Body of pancreas (tissue), 4 donors: ENCODE measurements around the gene VTI1A.

Source experiments
- POLR2A ChIP-seq, 3 donors: fragments of 450-650 bp; IDR thresholded peaks; one replicate each; pipeline ENCODE4 v1.6.1; 2016; ENCODE audit warnings: antibody characterized with exemption in 3 of 3, mild to moderate bottlenecking in 2 of 3
- TF ChIP-seq, protein P1 (sequence below), 7 experiments: fragments of 450-650 bp in 4 of 7; fragments of 200-600 bp in 3 of 7; sonication (generic) in 3 of 7; IDR thresholded peaks; one replicate each; pipeline ENCODE4 v1.5.1; 2016 to 2019; ENCODE audit warnings: antibody characterized with exemption in 7 of 7

DNA sequence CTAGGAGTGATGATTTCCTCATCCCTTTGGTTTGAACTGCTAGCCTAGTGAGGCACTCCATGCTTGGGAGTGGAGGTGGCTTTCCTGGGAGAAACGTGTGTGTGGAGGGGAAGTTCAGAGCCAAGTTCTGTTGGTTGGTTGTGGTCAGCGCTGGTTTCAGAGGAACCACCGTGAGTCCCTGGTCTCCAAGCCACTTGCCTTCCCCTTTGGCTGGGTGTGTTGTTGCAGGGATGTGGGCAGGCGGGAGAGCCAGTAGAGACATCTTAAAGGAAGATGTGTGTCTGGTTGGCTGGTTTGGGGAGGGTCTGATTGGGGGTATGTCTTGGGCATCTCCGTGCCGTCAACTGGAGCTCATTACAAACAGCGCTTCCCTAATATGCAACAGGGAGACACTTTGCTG, 372.2 kb downstream of the VTI1A start:
- TF ChIP-seq, protein P1, sequence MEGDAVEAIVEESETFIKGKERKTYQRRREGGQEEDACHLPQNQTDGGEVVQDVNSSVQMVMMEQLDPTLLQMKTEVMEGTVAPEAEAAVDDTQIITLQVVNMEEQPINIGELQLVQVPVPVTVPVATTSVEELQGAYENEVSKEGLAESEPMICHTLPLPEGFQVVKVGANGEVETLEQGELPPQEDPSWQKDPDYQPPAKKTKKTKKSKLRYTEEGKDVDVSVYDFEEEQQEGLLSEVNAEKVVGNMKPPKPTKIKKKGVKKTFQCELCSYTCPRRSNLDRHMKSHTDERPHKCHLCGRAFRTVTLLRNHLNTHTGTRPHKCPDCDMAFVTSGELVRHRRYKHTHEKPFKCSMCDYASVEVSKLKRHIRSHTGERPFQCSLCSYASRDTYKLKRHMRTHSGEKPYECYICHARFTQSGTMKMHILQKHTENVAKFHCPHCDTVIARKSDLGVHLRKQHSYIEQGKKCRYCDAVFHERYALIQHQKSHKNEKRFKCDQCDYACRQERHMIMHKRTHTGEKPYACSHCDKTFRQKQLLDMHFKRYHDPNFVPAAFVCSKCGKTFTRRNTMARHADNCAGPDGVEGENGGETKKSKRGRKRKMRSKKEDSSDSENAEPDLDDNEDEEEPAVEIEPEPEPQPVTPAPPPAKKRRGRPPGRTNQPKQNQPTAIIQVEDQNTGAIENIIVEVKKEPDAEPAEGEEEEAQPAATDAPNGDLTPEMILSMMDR (IDR thresholded peaks at IDR 0.05) = no peak
- TF ChIP-seq POLR2A (IDR thresholded peaks at IDR 0.05) = no peak
